ENCODE measurements around the gene GRAMD4. TPM values are rescaled to one million over a fixed set of nuclear protein-coding genes. Genes with fewer than 3 reads are reported as not detected.
"Not testable (repeated sequence)": the region's sequence is repeated elsewhere in the genome, so short reads cannot be mapped to it uniquely, and the experiment has no call there.

The GRAMD4 gene
- total and polyA plus RNA-seq, 12 donors, result 29.3 to 143 (median 63.9) TPM

DNA sequence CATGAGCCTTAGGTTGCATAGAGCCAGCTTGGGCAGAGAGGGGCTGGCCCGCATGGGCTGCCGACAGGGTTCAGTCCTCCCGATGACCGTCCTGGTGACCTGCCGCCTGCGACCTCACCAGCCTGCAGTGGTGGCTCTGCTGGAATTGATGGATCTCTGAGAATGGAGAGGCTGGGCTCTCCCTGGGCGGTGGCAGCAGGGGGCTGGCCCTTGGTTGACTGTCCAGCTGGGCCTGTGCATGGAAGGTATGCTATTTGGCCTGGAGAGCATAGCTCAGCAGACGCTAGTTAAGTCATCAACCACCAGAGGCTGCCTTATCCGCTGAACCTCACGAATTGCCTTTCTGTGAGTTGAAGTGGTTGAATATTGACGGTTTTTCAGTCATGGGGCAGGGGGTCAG, 19.7 kb downstream of the GRAMD4 start:
- 85 to 88% methylated on average over 11 of the region's 11 CpGs for WGBS, 2 donors
- peak in 1 of 8 donors; percentile 4 for ATAC-seq
- Histone ChIP-seq H3K4me3 (no peak overlapping the region), H3K4me1 (peaks cover 14 to 65% (median 44%) of the 10 kb centered on the region in 9 donors), H3K9me3 (no peaks in the 10 kb centered on the region), H3K27me3 (no peaks in the 10 kb centered on the region), H3K36me3 (peaks cover 0 to 14% (median 0%) of the 10 kb centered on the region in 9 donors), H3K27ac (peak overlapping the region in 1 of 10 donors; percentile 20)
- DNase-seq, result peak in 1 of 2 donors; percentile 13
- intact Hi-C loops (cut with DNase I), result no loop called here
- TF ChIP-seq, protein P1, sequence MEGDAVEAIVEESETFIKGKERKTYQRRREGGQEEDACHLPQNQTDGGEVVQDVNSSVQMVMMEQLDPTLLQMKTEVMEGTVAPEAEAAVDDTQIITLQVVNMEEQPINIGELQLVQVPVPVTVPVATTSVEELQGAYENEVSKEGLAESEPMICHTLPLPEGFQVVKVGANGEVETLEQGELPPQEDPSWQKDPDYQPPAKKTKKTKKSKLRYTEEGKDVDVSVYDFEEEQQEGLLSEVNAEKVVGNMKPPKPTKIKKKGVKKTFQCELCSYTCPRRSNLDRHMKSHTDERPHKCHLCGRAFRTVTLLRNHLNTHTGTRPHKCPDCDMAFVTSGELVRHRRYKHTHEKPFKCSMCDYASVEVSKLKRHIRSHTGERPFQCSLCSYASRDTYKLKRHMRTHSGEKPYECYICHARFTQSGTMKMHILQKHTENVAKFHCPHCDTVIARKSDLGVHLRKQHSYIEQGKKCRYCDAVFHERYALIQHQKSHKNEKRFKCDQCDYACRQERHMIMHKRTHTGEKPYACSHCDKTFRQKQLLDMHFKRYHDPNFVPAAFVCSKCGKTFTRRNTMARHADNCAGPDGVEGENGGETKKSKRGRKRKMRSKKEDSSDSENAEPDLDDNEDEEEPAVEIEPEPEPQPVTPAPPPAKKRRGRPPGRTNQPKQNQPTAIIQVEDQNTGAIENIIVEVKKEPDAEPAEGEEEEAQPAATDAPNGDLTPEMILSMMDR (IDR thresholded peaks at IDR 0.05), result no peak

DNA sequence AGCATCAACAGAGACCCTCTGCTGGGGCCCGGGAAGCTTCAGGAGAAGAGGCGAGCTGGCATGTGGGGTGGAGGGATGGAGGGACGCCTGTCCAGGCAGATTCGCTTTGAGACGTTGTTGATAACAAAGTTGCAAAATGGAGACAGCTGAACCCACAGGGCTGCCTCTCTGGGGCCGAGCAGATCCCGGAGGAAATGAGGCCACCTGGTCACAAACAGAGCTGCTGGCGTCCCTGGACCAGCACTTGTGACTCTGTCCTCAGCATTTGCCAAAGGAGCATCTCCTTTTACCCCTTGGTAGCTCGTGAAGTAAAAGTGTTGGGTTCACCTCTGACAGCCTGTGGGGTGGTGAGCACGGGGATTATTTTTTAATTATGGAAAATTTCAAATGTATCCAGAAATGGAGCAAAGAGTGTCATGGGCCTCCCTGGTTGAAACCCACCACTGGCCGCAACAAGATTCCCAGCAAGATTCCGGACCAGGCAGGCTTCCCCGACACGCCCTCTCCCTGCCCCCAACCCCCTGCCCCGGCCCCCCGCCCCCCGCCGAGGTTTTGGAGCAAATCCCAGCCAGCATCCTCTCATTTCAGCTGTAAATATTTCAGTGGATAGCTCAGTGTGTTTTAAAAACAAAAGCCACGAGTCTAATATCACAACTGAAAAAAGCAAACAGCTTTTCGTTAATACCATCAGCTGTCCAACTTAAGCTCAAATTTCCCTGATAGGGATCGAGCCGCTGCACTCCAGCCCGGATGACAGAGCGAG, 20.3 kb downstream of the GRAMD4 start:
- Histone ChIP-seq H3K9me3 (no peaks in the 10 kb centered on the region), H3K4me1 (peaks cover 14 to 67% (median 48%) of the 10 kb centered on the region in 9 donors), H3K4me3 (no peak overlapping the region), H3K27ac (peak overlapping the region in 1 of 10 donors; percentile 20), H3K36me3 (peaks cover 0 to 14% (median 0%) of the 10 kb centered on the region in 9 donors), H3K27me3 (no peaks in the 10 kb centered on the region)
- ATAC-seq (no peak), DNase-seq (no peak)
- TF ChIP-seq, protein P1 (IDR thresholded peaks at IDR 0.05), result no peak
- intact Hi-C loops (cut with DNase I), result no loop called here
- 45 to 47% methylated on average over 24 of the region's 24 CpGs for WGBS, 2 donors

DNA sequence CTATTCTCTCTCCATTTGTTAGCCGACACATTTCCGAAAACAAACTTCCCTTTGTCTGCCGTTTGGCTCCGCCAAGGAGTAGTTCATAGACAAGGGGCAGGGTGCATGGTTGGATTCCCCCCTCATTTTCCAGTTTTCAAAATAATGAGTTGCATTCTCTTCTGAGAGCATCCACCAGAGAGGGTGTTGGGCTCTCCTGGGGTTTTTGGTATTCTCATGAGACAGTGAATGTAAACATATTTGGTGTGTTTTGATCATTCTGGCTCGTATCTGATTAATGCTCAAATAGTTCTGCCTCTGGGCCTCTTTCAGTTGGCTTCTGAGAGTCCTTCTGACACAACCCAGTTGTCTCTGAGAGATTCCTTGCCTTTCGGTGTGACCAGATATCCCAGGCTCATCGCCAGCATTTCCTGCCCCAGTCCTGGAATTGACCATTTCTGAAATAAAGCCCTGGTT, 21.7 kb downstream of the GRAMD4 start:
- 66 to 76% methylated on average over 7 of the region's 7 CpGs for WGBS, 2 donors
- intact Hi-C loops (cut with DNase I), result no loop called here
- Histone ChIP-seq H3K27ac (peak overlapping the region in 2 of 10 donors; percentile 13 to 15), H3K27me3 (no peaks in the 10 kb centered on the region), H3K4me3 (no peak overlapping the region), H3K9me3 (no peaks in the 10 kb centered on the region), H3K4me1 (peaks cover 12 to 68% (median 52%) of the 10 kb centered on the region in 9 donors), H3K36me3 (peaks cover 0 to 14% (median 0%) of the 10 kb centered on the region in 9 donors)
- DNase-seq, result no peak
- ATAC-seq, result no peak
- TF ChIP-seq, protein P1 (IDR thresholded peaks at IDR 0.05), result no peak

DNA sequence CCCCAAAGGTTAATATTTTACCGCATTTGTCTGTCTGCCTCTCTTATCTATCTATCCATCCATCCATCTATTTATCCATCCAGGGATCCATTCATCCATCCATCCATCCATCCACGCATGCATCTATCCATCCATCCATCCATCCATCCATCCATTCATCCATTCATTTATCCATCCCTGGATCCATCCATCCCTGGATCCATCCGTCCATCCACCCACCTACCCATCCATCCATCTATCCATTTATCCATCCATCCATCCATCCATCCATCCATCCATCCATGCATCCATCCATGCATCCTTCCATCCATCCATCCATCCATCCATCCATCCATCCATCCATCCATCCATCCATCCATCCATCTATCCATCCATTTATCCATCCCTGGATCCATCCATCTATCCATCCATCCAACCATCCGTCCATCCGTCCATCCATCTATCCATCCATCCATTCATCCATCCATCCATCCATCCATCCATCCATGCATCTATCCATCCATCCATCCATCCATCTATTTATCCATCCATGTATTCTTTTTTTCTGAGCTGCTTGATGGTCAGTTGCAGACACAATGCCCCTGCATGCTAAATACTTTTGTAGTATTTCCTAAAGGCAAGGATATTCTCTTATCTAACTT, 22.8 kb downstream of the GRAMD4 start:
- ATAC-seq; H3K27me3 ChIP-seq; H3K9me3 ChIP-seq; intact Hi-C loops (cut with DNase I); H3K4me3 ChIP-seq; H3K27ac ChIP-seq; DNase-seq: not testable (repeated sequence)
- Histone ChIP-seq H3K36me3 (peaks cover 0 to 11% (median 0%) of the 10 kb centered on the region in 9 donors), H3K4me1 (peaks cover 19 to 79% (median 64%) of the 10 kb centered on the region in 9 donors)
- WGBS, 2 donors, result 92 to 94% methylated on average over 5 of the region's 5 CpGs
